Measurements from ENCODE around the gene COL6A3.
A peak's percentile ranks its signal among the peaks of the same experiment; 100 is the strongest.

The COL6A3 gene

DNA sequence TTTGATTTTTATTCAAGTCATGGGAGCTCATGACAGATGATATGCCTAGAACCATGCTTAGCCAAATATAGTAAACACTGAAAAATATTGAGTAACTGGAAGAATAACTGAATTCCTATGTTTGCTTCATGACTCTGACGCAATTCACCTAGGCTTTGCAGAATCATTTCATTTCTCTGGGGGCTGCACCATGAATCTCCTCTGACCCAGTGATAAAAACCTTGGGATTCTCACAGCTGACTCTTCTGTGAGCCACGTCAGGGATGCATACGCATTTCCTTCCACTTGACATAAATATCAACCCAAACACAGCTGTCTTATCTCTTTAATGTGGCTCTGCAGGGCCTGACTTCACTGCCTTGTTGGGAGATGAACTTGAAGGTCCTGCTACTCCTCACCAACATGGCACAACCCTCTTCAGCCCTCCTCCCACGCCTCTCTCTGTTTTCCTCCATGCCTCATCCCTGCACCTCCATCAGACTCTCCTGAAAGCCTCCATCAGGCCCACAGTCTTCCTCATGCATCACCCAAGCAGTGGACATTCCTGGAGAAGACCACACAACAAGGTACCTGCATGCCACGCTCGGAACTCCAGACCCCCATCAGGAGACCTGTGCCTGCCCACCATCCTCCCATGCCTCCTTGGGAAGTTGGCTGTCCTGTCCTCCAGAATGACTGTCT lies 29.8 kb downstream of the COL6A3 start:
- Histone ChIP-seq H3K36me3 (ENCODE audit: insufficient read depth, low read length) (peaks cover 82% of the 10 kb centered on the region), H3K27me3 (ENCODE audit: insufficient read depth, low read length) (no peaks in the 10 kb centered on the region), H3K27ac (ENCODE audit: low read depth, low read length) (peak overlapping the region; percentile 95)

DNA sequence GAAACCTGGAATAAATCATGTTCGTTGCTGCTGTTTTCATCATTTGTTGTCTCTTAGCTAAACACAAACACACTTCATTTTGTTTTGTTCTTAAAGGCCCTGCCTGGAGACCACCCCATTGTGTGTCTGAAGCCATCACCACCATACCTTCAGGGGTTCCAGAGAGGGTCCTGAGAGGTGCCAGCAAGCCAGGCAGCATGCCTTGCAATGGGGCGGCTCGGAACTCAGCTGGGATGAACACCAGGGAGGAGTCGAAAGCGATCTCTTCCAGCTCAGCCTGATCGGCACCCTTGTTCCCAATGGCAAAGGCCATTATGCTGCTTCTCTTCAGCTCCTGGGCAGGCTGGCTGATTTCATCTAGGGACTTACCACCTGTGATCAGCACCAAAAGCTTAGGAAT lies 33.2 kb downstream of the COL6A3 start:
- H2AFZ ChIP-seq (ENCODE audit: low read length, unreplicated experiment), result no peak overlapping the region
- H3K27ac ChIP-seq (ENCODE audit: low read depth, low read length), result peak overlapping the region; percentile 72
- H3K79me2 ChIP-seq (ENCODE audit: control insufficient read depth, insufficient read depth, low read length, unreplicated experiment), result peaks cover 97% of the 10 kb centered on the region
- H3K4me3 ChIP-seq (ENCODE audit: low read depth, low read length), result no peak overlapping the region
- no peaks in the 10 kb centered on the region for H3K27me3 ChIP-seq (ENCODE audit: insufficient read depth, low read length)
- H3K36me3 ChIP-seq (ENCODE audit: insufficient read depth, low read length), result peaks cover 80% of the 10 kb centered on the region
- H3K4me1 ChIP-seq (ENCODE audit: control insufficient read depth, insufficient read depth, low read length, unreplicated experiment), result peaks cover 34% of the 10 kb centered on the region

More for the DNA sequence above, 29.8 kb downstream of the COL6A3 start:
- Histone ChIP-seq H3K4me1 (ENCODE audit: control insufficient read depth, insufficient read depth, low read length, unreplicated experiment) (peaks cover 59% of the 10 kb centered on the region), H2AFZ (ENCODE audit: low read length, unreplicated experiment) (no peak overlapping the region), H3K79me2 (ENCODE audit: control insufficient read depth, insufficient read depth, low read length, unreplicated experiment) (peaks cover 97% of the 10 kb centered on the region), H3K4me3 (ENCODE audit: low read depth, low read length) (no peak overlapping the region)

DNA sequence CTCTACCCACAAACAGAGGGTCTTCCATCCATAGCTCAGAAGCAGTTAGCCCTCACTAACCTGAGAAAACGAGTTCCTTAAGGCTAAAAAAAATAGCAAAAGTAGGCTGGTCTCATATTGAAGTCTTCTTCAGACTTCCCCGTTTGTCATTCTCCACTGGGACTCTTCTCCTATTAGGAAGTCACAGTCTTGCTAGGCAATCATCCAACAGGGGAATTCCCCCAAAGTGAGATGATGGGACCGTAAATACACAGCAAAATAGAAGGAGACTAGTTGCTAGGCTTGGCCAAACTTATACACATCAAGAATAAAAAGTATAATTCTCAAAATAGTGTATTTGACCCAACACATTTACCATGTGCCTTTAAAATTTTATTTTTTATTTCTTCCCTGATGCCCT lies 34.3 kb downstream of the COL6A3 start:
- Histone ChIP-seq H3K36me3 (ENCODE audit: insufficient read depth, low read length) (peaks cover 75% of the 10 kb centered on the region), H3K27ac (ENCODE audit: low read depth, low read length) (peak overlapping the region; percentile 72), H3K79me2 (ENCODE audit: control insufficient read depth, insufficient read depth, low read length, unreplicated experiment) (peaks cover 94% of the 10 kb centered on the region), H3K4me1 (ENCODE audit: control insufficient read depth, insufficient read depth, low read length, unreplicated experiment) (peaks cover 23% of the 10 kb centered on the region), H2AFZ (ENCODE audit: low read length, unreplicated experiment) (no peak overlapping the region), H3K4me3 (ENCODE audit: low read depth, low read length) (no peak overlapping the region), H3K27me3 (ENCODE audit: insufficient read depth, low read length) (no peaks in the 10 kb centered on the region)

DNA sequence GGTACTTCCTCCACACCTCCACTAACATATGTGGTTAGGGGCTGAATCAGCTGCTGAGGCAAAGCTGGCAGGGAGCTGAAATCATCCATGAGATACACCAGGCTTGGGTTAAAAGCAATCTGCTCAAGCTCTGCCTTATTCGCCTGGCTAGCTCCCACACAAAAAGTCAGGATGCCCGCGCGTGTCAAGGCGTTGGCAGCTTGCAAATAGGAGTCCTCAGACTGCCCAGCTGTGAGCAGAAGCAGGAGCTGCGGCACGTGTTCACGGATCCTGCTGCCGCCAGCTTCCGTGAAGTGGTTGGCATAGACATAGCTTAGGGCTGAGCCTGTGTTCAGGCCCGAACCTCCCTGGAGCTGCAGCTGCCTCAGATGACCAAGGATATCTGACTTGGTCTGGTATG lies 35.3 kb downstream of the COL6A3 start:
- H3K36me3 ChIP-seq (ENCODE audit: insufficient read depth, low read length), result peaks cover 83% of the 10 kb centered on the region
- H2AFZ ChIP-seq (ENCODE audit: low read length, unreplicated experiment), result no peak overlapping the region

DNA sequence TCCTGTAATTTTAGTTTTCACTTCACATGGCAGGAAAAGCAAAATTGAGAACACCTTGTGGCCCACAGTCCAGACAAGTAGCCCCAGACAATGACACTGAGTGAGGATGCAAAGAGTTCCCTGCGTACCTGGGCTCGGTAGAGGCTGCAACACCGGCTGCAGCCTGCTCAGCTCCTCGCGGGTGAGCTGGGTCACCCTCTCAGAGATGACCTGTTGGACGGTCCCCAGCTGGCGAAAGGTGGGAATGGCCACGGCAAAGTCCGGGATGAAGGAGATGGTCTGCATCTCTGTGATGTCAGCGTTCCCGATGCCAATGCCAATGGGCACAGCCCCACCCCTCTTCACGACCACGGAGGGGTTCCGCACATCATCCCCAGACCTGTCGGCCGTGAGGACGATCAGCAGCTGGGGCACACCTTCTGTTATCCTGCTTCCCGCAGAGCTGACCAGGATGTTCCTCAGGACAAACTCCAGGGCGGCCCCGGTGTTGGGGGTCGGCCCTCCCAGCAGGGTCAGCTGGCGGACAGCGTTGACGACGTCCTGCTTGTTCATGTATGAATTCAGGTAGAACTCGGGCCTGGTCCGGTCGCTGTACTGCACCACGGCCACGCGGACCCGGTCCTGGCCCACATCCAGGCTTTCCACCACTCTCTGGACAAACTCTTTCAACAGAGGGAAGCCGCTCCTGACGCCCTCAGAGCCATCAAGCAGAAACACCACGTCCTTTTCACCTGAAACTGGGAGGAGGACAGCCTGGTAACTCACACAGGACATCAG lies 39.5 kb downstream of the COL6A3 start:
- Histone ChIP-seq H2AFZ (ENCODE audit: low read length, unreplicated experiment) (no peak overlapping the region), H3K27ac (ENCODE audit: low read depth, low read length) (no peak overlapping the region), H3K79me2 (ENCODE audit: control insufficient read depth, insufficient read depth, low read length, unreplicated experiment) (peaks cover 89% of the 10 kb centered on the region), H3K4me3 (ENCODE audit: low read depth, low read length) (no peak overlapping the region), H3K27me3 (ENCODE audit: insufficient read depth, low read length) (no peaks in the 10 kb centered on the region), H3K4me1 (ENCODE audit: control insufficient read depth, insufficient read depth, low read length, unreplicated experiment) (no peaks in the 10 kb centered on the region), H3K36me3 (ENCODE audit: insufficient read depth, low read length) (peaks cover 83% of the 10 kb centered on the region)

More for the DNA sequence above, 35.3 kb downstream of the COL6A3 start:
- peaks cover 13% of the 10 kb centered on the region for H3K4me1 ChIP-seq (ENCODE audit: control insufficient read depth, insufficient read depth, low read length, unreplicated experiment)
- no peak overlapping the region for H3K4me3 ChIP-seq (ENCODE audit: low read depth, low read length)
- no peaks in the 10 kb centered on the region for H3K27me3 ChIP-seq (ENCODE audit: insufficient read depth, low read length)
- H3K79me2 ChIP-seq (ENCODE audit: control insufficient read depth, insufficient read depth, low read length, unreplicated experiment), result peaks cover 95% of the 10 kb centered on the region
- peak overlapping the region; percentile 72 for H3K27ac ChIP-seq (ENCODE audit: low read depth, low read length)

DNA sequence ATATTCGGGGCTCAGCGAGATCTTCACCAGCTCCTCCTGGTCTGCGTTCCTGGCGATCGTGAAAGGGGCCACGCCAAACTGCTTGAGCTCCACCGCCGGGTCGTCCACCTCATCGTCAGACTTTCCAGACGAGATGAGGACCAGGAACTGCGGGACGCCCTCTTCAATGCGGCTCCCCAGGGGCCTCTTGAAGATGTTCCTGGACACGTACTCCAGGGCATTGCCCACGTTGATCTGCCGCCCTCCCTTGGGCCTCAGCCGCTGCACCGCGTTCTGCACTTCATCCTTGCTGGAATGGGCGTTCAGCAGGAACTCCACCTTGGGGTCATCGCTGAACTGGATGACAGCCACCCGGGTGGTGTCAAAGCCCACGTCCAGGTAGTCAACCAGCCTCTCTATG lies 42.1 kb downstream of the COL6A3 start:
- no peaks in the 10 kb centered on the region for H3K4me1 ChIP-seq (ENCODE audit: control insufficient read depth, insufficient read depth, low read length, unreplicated experiment)
- H3K4me3 ChIP-seq (ENCODE audit: low read depth, low read length), result no peak overlapping the region
- no peak overlapping the region for H3K27ac ChIP-seq (ENCODE audit: low read depth, low read length)
- H3K27me3 ChIP-seq (ENCODE audit: insufficient read depth, low read length), result no peaks in the 10 kb centered on the region
- peaks cover 88% of the 10 kb centered on the region for H3K79me2 ChIP-seq (ENCODE audit: control insufficient read depth, insufficient read depth, low read length, unreplicated experiment)
- H2AFZ ChIP-seq (ENCODE audit: low read length, unreplicated experiment), result no peak overlapping the region
- peaks cover 85% of the 10 kb centered on the region for H3K36me3 ChIP-seq (ENCODE audit: insufficient read depth, low read length)

DNA sequence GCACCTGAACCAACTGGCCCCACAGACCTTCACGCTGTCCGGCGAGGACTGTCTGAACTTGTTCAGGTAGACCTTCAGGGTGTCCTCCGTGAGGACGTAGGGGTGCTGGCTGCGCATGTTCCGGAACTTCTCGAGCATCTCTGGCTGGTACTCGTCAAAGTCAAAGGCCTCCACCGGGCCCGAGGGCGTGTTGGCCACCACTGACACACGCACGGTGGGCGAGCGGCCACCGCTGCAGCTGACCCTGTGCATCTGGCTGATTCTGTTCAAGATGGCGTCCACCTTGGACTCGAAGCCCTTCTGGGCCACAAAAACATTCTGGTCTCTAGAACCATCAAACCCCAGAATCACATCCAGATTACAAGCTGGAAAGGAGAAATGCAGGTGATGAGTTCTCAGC lies 48.3 kb downstream of the COL6A3 start:
- Histone ChIP-seq H3K36me3 (ENCODE audit: insufficient read depth, low read length) (peaks cover 92% of the 10 kb centered on the region), H3K4me1 (ENCODE audit: control insufficient read depth, insufficient read depth, low read length, unreplicated experiment) (peaks cover 6% of the 10 kb centered on the region), H3K27ac (ENCODE audit: low read depth, low read length) (no peak overlapping the region), H3K79me2 (ENCODE audit: control insufficient read depth, insufficient read depth, low read length, unreplicated experiment) (peaks cover 85% of the 10 kb centered on the region), H2AFZ (ENCODE audit: low read length, unreplicated experiment) (no peak overlapping the region), H3K27me3 (ENCODE audit: insufficient read depth, low read length) (no peaks in the 10 kb centered on the region), H3K4me3 (ENCODE audit: low read depth, low read length) (no peak overlapping the region)

DNA sequence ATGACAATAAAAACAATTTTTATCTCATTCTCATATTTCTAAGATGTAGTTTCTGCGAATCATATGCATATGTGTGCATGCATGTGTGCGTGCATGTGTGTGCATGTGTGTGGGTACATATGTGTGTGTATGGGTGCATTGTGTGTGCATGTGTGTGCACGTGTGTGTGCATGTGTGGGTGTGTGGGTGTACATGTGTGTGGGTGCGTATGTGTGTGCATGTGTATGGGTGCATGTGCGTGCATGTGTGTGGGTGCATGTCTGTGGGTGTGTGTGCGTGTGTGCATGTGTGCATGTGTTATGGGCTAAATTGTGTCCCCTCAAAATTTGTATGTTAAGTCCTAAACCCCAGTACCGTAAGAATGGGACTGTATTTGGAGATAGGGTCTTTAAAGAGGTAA lies 49.3 kb downstream of the COL6A3 start:
- Histone ChIP-seq H3K27ac (ENCODE audit: low read depth, low read length) (no peak overlapping the region), H3K4me3 (ENCODE audit: low read depth, low read length) (no peak overlapping the region), H2AFZ (ENCODE audit: low read length, unreplicated experiment) (no peak overlapping the region), H3K79me2 (ENCODE audit: control insufficient read depth, insufficient read depth, low read length, unreplicated experiment) (peaks cover 86% of the 10 kb centered on the region), H3K4me1 (ENCODE audit: control insufficient read depth, insufficient read depth, low read length, unreplicated experiment) (peaks cover 9% of the 10 kb centered on the region), H3K27me3 (ENCODE audit: insufficient read depth, low read length) (no peaks in the 10 kb centered on the region), H3K36me3 (ENCODE audit: insufficient read depth, low read length) (peaks cover 98% of the 10 kb centered on the region)

DNA sequence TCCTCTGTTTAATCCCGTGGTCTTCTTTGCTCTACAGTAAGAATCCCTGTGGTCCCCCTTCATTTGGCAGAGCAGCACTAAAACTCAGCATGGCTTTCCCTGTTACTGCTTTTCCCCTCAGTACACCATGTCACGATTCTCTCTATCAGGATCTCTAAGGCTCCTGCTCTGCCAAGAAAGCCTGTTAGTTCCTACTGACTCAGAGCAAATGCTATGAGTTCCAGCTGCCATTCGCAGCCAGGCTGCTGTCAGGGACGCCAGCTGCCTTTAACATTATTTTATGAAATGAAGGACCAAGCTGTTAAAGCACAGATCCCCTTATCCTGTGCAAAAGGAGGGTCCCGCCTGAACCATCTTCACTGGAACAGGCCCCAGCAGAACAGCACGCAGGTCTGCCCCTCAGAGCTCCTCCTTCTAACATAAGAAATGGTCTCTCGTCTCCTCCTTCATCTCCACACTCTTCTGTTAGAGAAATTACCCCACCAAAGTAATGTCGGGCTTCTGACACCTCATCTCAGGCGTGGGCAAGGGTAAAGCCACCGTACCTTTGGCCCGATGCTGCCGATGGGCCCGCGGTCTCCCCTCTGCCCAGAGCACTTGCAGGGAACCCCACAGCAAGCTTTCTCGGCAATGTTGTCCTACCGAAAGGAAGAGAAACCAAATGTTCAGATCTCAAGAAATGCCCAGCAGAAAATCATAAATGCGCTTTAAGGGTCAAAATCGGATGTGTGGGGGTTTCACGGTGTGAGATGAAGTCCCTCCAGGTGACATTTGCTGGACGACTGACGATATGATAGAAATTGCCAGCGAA lies 52.6 kb downstream of the COL6A3 start:
- peaks cover 36% of the 10 kb centered on the region for H3K4me1 ChIP-seq (ENCODE audit: control insufficient read depth, insufficient read depth, low read length, unreplicated experiment)
- H3K36me3 ChIP-seq (ENCODE audit: insufficient read depth, low read length), result peaks cover 99% of the 10 kb centered on the region
- H3K27ac ChIP-seq (ENCODE audit: low read depth, low read length), result peak overlapping the region; percentile 50
- H3K79me2 ChIP-seq (ENCODE audit: control insufficient read depth, insufficient read depth, low read length, unreplicated experiment), result peaks cover 60% of the 10 kb centered on the region
- no peaks in the 10 kb centered on the region for H3K27me3 ChIP-seq (ENCODE audit: insufficient read depth, low read length)
- H2AFZ ChIP-seq (ENCODE audit: low read length, unreplicated experiment), result no peak overlapping the region
- no peak overlapping the region for H3K4me3 ChIP-seq (ENCODE audit: low read depth, low read length)

DNA sequence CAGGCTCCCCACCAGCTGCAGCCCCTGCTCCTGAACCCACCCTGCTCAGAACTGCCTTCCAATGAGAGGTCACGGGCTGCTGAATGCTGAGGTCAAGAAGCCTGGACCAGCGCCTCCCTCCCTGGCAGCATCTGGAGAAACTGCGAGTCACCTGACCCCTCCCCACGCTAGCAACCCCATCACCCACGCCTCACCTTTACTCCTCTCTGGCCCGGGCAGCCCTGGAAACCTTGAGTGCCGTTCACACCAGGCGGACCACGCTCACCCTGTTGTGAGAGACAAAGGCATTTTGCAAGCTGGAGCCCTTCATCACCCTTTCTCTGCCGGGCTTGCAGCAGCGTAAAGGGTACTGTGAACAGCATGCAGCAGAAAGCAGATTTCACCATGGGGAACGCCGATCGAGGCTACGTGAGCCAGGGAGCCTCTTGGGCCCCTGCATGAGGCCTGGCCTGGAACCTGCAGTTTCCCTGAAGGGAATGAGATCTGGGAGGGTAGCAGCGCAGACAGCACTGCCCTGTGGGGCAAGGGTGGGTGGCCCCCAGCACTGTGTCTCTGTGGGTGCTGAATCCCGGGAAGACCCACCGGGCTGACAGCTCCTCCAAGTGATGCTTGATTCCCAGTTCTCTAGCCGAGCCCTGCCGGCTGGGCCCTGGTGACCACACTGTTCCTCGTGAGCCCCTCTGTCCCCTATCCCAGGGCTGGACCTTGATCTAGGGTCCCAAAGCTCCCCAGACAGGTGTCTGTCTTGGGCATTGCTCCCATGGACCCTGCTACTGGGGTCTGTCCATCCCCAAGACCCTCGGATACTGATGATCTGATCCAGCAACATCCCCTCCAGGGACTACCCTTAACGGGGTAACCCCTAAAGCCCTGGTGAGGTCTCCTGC lies 53.8 kb downstream of the COL6A3 start:
- peaks cover 47% of the 10 kb centered on the region for H3K4me1 ChIP-seq (ENCODE audit: control insufficient read depth, insufficient read depth, low read length, unreplicated experiment)
- H2AFZ ChIP-seq (ENCODE audit: low read length, unreplicated experiment), result no peak overlapping the region
- H3K27me3 ChIP-seq (ENCODE audit: insufficient read depth, low read length), result no peaks in the 10 kb centered on the region
- H3K4me3 ChIP-seq (ENCODE audit: low read depth, low read length), result no peak overlapping the region
- H3K27ac ChIP-seq (ENCODE audit: low read depth, low read length), result peak overlapping the region; percentile 50
- peaks cover 98% of the 10 kb centered on the region for H3K36me3 ChIP-seq (ENCODE audit: insufficient read depth, low read length)
- peaks cover 47% of the 10 kb centered on the region for H3K79me2 ChIP-seq (ENCODE audit: control insufficient read depth, insufficient read depth, low read length, unreplicated experiment)
